ENCODE results near the gene ARID1B. TPM values are rescaled to one million over a fixed set of nuclear protein-coding genes. Genes with fewer than 3 reads are reported as not detected.

The ARID1B gene
- total and polyA plus RNA-seq, 4 donors = 7.0 to 49.0 (median 24.2) TPM

- WGBS = 77% methylated on average over 5 of the region's 5 CpGs
- TF ChIP-seq FOXA1 (IDR thresholded peaks at IDR 0.05) (no peak), TAF1 (conservative IDR thresholded peaks at IDR 0.05) (no peak), YY1 (IDR thresholded peaks at IDR 0.05) (no peak), RXRA (IDR thresholded peaks at IDR 0.05) (no peak), HNF4G (IDR thresholded peaks at IDR 0.05) (no peak), RAD21 (IDR thresholded peaks at IDR 0.05) (no peak), NR2F2 (IDR thresholded peaks at IDR 0.05) (no peak), EGR1 (IDR thresholded peaks at IDR 0.05; ENCODE audit: low read depth in 2 of 2) (no peak), GABPA (IDR thresholded peaks at IDR 0.05 in 1 of 2, conservative IDR thresholded peaks at IDR 0.05 in 1 of 2) (no peak), HNF4A (conservative IDR thresholded peaks at IDR 0.05) (no peak), CTCF (IDR thresholded peaks at IDR 0.05; ENCODE audit: low read depth, low read length, missing input control) (no peak), SP1 (IDR thresholded peaks at IDR 0.05) (no peak), JUND (IDR thresholded peaks at IDR 0.05) (no peak)
- TF ChIP-seq, protein P1, sequence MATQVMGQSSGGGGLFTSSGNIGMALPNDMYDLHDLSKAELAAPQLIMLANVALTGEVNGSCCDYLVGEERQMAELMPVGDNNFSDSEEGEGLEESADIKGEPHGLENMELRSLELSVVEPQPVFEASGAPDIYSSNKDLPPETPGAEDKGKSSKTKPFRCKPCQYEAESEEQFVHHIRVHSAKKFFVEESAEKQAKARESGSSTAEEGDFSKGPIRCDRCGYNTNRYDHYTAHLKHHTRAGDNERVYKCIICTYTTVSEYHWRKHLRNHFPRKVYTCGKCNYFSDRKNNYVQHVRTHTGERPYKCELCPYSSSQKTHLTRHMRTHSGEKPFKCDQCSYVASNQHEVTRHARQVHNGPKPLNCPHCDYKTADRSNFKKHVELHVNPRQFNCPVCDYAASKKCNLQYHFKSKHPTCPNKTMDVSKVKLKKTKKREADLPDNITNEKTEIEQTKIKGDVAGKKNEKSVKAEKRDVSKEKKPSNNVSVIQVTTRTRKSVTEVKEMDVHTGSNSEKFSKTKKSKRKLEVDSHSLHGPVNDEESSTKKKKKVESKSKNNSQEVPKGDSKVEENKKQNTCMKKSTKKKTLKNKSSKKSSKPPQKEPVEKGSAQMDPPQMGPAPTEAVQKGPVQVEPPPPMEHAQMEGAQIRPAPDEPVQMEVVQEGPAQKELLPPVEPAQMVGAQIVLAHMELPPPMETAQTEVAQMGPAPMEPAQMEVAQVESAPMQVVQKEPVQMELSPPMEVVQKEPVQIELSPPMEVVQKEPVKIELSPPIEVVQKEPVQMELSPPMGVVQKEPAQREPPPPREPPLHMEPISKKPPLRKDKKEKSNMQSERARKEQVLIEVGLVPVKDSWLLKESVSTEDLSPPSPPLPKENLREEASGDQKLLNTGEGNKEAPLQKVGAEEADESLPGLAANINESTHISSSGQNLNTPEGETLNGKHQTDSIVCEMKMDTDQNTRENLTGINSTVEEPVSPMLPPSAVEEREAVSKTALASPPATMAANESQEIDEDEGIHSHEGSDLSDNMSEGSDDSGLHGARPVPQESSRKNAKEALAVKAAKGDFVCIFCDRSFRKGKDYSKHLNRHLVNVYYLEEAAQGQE (IDR thresholded peaks at IDR 0.05) = no peak
- TF ChIP-seq, protein P2, sequence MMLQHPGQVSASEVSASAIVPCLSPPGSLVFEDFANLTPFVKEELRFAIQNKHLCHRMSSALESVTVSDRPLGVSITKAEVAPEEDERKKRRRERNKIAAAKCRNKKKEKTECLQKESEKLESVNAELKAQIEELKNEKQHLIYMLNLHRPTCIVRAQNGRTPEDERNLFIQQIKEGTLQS (IDR thresholded peaks at IDR 0.05) = no peak
- Histone ChIP-seq H3K36me3 (ENCODE audit: control insufficient read depth in 4 of 4, insufficient read depth in 3 of 4, low read depth in 1 of 4, low read length in 3 of 4) (no peaks in the 10 kb centered on the region), H3K27ac (ENCODE audit: low read depth in 1 of 2, low read length in 2 of 2) (no peak overlapping the region), H3K4me1 (ENCODE audit: control insufficient read depth in 4 of 4, insufficient read depth in 4 of 4, low read length in 3 of 4) (peaks cover 1 to 23% (median 11%) of the 10 kb centered on the region in 4 donors), H3K9ac (ENCODE audit: low read depth in 1 of 2, low read length in 2 of 2) (no peak overlapping the region), H3K9me3 (ENCODE audit: control insufficient read depth in 4 of 4, low read length in 3 of 4) (no peaks in the 10 kb centered on the region), H3K4me3 (ENCODE audit: low read depth in 1 of 3, low read length in 3 of 3) (no peak overlapping the region), H3K27me3 (ENCODE audit: control insufficient read depth in 4 of 4, insufficient read depth in 4 of 4, low read length in 3 of 4) (no peaks in the 10 kb centered on the region)
- no peak for DNase-seq (ENCODE audit: low spot score)
Measured at GRCh38 chr6:157036245-157036711, 259.1 kb downstream of the ARID1B start.

DNA sequence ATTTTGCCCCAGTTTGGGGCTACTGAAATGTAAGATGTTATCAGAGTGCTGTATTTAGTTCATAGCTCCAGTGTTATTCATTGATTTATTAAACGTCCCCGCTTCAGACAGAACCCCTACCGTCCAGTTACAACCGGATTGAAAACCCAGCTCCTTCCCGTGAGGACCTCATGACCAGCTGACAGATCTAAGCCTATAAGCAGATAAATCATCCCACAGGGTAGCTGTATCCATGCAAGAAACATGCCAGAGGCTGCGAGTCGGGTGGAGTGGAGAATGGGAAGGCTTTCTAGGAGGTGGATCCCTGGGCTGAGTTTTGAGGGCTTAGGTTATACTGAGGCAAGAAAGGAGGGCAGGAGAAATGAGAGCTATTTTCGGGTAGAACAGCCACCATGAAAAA lies 260.0 kb downstream of the ARID1B start:
- DNase-seq (ENCODE audit: low spot score) = no peak
- H3K4me3 ChIP-seq (ENCODE audit: low read depth in 1 of 3, low read length in 3 of 3) = no peak overlapping the region
- no peaks in the 10 kb centered on the region for H3K27me3 ChIP-seq (ENCODE audit: control insufficient read depth in 4 of 4, insufficient read depth in 4 of 4, low read length in 3 of 4)
- H3K4me1 ChIP-seq (ENCODE audit: control insufficient read depth in 4 of 4, insufficient read depth in 4 of 4, low read length in 3 of 4) = peaks cover 1 to 23% (median 11%) of the 10 kb centered on the region in 4 donors
- H3K9me3 ChIP-seq (ENCODE audit: control insufficient read depth in 4 of 4, low read length in 3 of 4) = no peaks in the 10 kb centered on the region
- 92% methylated on average over 8 of the region's 8 CpGs for WGBS
- H3K36me3 ChIP-seq (ENCODE audit: control insufficient read depth in 4 of 4, insufficient read depth in 3 of 4, low read depth in 1 of 4, low read length in 3 of 4) = no peaks in the 10 kb centered on the region
- no peak overlapping the region for H3K9ac ChIP-seq (ENCODE audit: low read depth in 1 of 2, low read length in 2 of 2)
- H3K27ac ChIP-seq (ENCODE audit: low read depth in 1 of 2, low read length in 2 of 2) = no peak overlapping the region
- TF ChIP-seq, protein P2 (IDR thresholded peaks at IDR 0.05) = no peak
- TF ChIP-seq SP1 (IDR thresholded peaks at IDR 0.05) = no peak
- TF ChIP-seq CTCF (IDR thresholded peaks at IDR 0.05; ENCODE audit: low read depth, low read length, missing input control) = no peak
- no peak for TF ChIP-seq YY1 (IDR thresholded peaks at IDR 0.05)
- TF ChIP-seq FOXA1 (IDR thresholded peaks at IDR 0.05) = no peak
- no peak for TF ChIP-seq GABPA (IDR thresholded peaks at IDR 0.05 in 1 of 2, conservative IDR thresholded peaks at IDR 0.05 in 1 of 2)

Measured in liver (tissue), 9 donors.